ENCODE results near the gene MCHR2. TPM values are rescaled to one million over a fixed set of nuclear protein-coding genes. Genes with fewer than 3 reads are reported as not detected.
"Not testable (repeated sequence)": the region's sequence is repeated elsewhere in the genome, so short reads cannot be mapped to it uniquely, and the experiment has no call there.

The MCHR2 gene
- polyA plus RNA-seq (ENCODE audit: insufficient read length), result not detected
- long read RNA-seq, donor 1, result 0 reads
- long read RNA-seq, donor 2, result 0 reads
- long read RNA-seq, donor 3, result 0 reads
- long read RNA-seq, donor 4, result 0 reads
- long read RNA-seq, donor 5, result 0 reads
- long read RNA-seq, donor 6, result 0 reads
- long read RNA-seq, donor 7, result 0 reads
- long read RNA-seq, donor 8, result 0 reads

- peak; percentile 7 for DNase-seq
Observed at GRCh38 chr6:99993533-99994251, at the start of gene MCHR2. Gene MCHR2 (minus strand): TSS chr6:99994223. CDS start chr6:99956147, 38,076 bp downstream.

- not testable (repeated sequence) for DNase-seq
Observed at GRCh38 chr6:100038546-100038945, 44.5 kb upstream of the MCHR2 start.

- DNase-seq, result no peak
Observed at GRCh38 chr6:100035873-100036653, 42.0 kb upstream of the MCHR2 start.

- peak; percentile 6 for DNase-seq
Observed at GRCh38 chr6:100023798-100024197, 29.8 kb upstream of the MCHR2 start.

GRCh38 chr6:100022847-100023246 is 28.8 kb upstream of the MCHR2 start:
- DNase-seq, result no peak

GRCh38 chr6:100008857-100009256 is 14.8 kb upstream of the MCHR2 start:
- no peak for DNase-seq

- DNase-seq, result peak; percentile 15
Observed at GRCh38 chr6:100001915-100002388, 7.9 kb upstream of the MCHR2 start.

- DNase-seq, result no peak
Observed at GRCh38 chr6:99997141-99997540, 3.1 kb upstream of the MCHR2 start.

- DNase-seq, result no peak
Observed at GRCh38 chr6:99995916-99996315, 1.9 kb upstream of the MCHR2 start.

GRCh38 chr6:99993146-99993532 is 884 bp downstream of the MCHR2 start:
- DNase-seq, result no peak

- no peak for DNase-seq
Observed at GRCh38 chr6:99991955-99992354, 2.1 kb downstream of the MCHR2 start.

- DNase-seq, result no peak
Observed at GRCh38 chr6:99980741-99981140, 13.3 kb downstream of the MCHR2 start.

- no peak for DNase-seq
Observed at GRCh38 chr6:99979953-99980352, 14.1 kb downstream of the MCHR2 start.

GRCh38 chr6:99967052-99967451 is 27.0 kb downstream of the MCHR2 start:
- DNase-seq, result no peak

GRCh38 chr6:99960027-99960426 is 34.0 kb downstream of the MCHR2 start:
- DNase-seq, result no peak

GRCh38 chr6:99951016-99951805 is 42.8 kb downstream of the MCHR2 start:
- no peak for DNase-seq

- no peak for DNase-seq
Observed at GRCh38 chr6:99946005-99946404, 48.0 kb downstream of the MCHR2 start.

GRCh38 chr6:99943846-99944245 is 50.2 kb downstream of the MCHR2 start:
- no peak for DNase-seq

- no peak for DNase-seq
Observed at GRCh38 chr6:99940582-99940981, 53.4 kb downstream of the MCHR2 start.

GRCh38 chr6:99933129-99933528 is 60.9 kb downstream of the MCHR2 start:
- no peak for DNase-seq

- DNase-seq, result no peak
Observed at GRCh38 chr6:99912657-99913056, 81.4 kb downstream of the MCHR2 start.
